Activated B cell treated with CpG ODN at 0.5 μM for 24 hours (primary cell): ENCODE measurements around the gene PRM3. TPM values are rescaled to one million over a fixed set of nuclear protein-coding genes. Genes with fewer than 3 reads are reported as not detected.

ENCODE experiments used
- ATAC-seq: fragments of 200-7000 bp; cut with Tn5 transposase; one replicate; pipeline ENCODE4 v1.10.0; 2021; ENCODE audit warnings: low read depth, mild to moderate bottlenecking, moderate library complexity
- CTCF ChIA-PET: fragments of 350-600 bp; sonication (Branson Sonifier 250); formaldehyde crosslinking; loops from one replicate; lab custom pipeline; 2021; ENCODE audit warnings: antibody characterized with exemption; lab: Charles Lee
- POLR2A ChIA-PET: fragments of 350-600 bp; sonication (Branson Sonifier 250); formaldehyde crosslinking; loops from one replicate; lab custom pipeline; 2021; ENCODE audit warnings: antibody characterized with exemption; lab: Charles Lee
- DNase-seq: peaks from one replicate; pipeline ENCODE4 v3.0.0; 2022
- H3K27ac Mint-ChIP-seq: one replicate; pipeline ENCODE4 v1.8.0; 2020; ENCODE audit warnings: mixed read lengths
- H3K27me3 Mint-ChIP-seq: one replicate; pipeline ENCODE4 v1.8.0; 2021; ENCODE audit warnings: mixed read lengths
- H3K36me3 Mint-ChIP-seq: one replicate; pipeline ENCODE4 v1.8.0; 2021; ENCODE audit warnings: low read depth, mixed read lengths
- H3K4me1 Mint-ChIP-seq: one replicate; pipeline ENCODE4 v1.8.0; 2021; ENCODE audit warnings: mixed read lengths
- H3K4me3 Mint-ChIP-seq: one replicate; pipeline ENCODE4 v1.8.0; 2020; ENCODE audit warnings: mild to moderate bottlenecking, mixed read lengths
- H3K9me3 Mint-ChIP-seq: one replicate; pipeline ENCODE4 v1.8.0; 2020; ENCODE audit warnings: mixed read lengths
- intact Hi-C: fragments of 100-400 bp; cut with micrococcal nuclease; formaldehyde crosslinking; loops from one replicate; pipeline ENCODE4 v1.15.1; 2024
- total RNA-seq: library from RNA; stranded (reverse); gene quantifications from 2 replicates; pipeline ENCODE4 v1.2.3, GENCODE V29; 2022
- TF ChIP-seq, protein P1 (sequence below): fragments of 200-600 bp; IDR thresholded peaks from one replicate; pipeline ENCODE4 v1.8.0; 2022; ENCODE audit warnings: antibody characterized with exemption, mild to moderate bottlenecking

PRM3 gene
- total RNA-seq, 1 donor from 2014 or later: not detected

DNA sequence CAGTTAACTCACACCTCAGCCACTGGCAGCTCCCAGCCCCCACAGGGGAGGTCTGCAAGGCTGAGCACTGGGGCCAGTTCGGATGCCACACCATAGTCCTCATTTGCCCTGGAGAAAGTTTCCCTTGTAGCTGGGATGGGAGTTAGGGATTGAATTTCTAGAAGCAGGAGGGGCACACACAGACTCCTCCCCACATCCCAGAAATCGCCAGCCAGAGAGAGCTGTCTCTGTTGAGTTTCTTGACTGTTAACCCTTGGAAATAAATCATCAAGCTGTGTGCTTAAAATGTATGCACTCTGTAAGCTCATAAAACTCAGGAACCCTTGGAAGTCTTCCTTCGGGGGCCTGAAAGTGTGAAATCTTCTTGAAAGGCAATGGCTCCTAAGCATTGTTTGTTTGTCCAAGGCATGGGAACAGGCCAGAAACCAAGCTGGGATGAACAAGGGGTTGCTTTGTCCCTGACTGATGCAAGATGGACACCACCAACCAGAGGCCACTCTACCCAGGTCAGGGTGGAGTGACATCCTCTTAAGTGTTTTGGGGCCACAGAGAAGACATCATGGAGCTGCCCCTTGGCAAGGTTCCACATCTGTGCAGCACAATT lies 394 bp upstream of the PRM3 start:
- ChIA-PET CTCF (no interaction called here), POLR2A (interaction anchor here (0.6 to 1.9 kb wide), 3 partner anchors 52 to 201 kb away, joined by 3 to 5 read pairs (median 4); no protein-coding TSS in a partner anchor)
- H3K27ac Mint-ChIP-seq: no peak overlapping the region
- intact Hi-C loops: no loop called here
- H3K4me1 Mint-ChIP-seq: peaks cover 2% of the 10 kb centered on the region
- no peak for DNase-seq
- H3K9me3 Mint-ChIP-seq: no peaks in the 10 kb centered on the region
- H3K36me3 Mint-ChIP-seq: no peaks in the 10 kb centered on the region
- TF ChIP-seq, protein P1, sequence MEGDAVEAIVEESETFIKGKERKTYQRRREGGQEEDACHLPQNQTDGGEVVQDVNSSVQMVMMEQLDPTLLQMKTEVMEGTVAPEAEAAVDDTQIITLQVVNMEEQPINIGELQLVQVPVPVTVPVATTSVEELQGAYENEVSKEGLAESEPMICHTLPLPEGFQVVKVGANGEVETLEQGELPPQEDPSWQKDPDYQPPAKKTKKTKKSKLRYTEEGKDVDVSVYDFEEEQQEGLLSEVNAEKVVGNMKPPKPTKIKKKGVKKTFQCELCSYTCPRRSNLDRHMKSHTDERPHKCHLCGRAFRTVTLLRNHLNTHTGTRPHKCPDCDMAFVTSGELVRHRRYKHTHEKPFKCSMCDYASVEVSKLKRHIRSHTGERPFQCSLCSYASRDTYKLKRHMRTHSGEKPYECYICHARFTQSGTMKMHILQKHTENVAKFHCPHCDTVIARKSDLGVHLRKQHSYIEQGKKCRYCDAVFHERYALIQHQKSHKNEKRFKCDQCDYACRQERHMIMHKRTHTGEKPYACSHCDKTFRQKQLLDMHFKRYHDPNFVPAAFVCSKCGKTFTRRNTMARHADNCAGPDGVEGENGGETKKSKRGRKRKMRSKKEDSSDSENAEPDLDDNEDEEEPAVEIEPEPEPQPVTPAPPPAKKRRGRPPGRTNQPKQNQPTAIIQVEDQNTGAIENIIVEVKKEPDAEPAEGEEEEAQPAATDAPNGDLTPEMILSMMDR: no peak
- no peak overlapping the region for H3K4me3 Mint-ChIP-seq
- H3K27me3 Mint-ChIP-seq: no peaks in the 10 kb centered on the region
- ATAC-seq: no peak

DNA sequence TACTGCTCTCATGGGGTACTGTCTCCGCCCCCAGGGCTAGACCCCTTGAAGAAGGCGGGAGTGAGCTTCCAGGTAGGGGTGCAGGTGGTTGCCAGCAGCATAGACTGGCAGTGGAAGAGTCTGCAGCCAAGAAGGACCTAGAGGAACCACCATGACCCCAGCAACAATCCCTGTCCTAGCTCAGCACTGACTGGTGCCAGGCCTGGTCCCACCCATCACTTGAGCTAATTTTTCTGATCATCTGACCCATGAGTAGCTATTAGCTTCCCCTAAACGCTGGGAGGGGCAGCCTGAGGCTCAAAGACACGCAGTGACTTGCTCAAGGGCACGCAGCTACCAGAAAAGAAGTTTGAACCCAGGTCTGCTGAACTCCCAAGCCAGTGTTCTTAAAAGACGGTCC lies 945 bp downstream of the PRM3 start:
- no peaks in the 10 kb centered on the region for H3K27me3 Mint-ChIP-seq
- POLR2A ChIA-PET: interaction anchor here (0.6 to 0.9 kb wide), 2 partner anchors 20 to 24 kb away, joined by 3 to 9 read pairs; no protein-coding TSS in a partner anchor
- no peaks in the 10 kb centered on the region for H3K36me3 Mint-ChIP-seq
- intact Hi-C loops: no loop called here
- no peaks in the 10 kb centered on the region for H3K4me1 Mint-ChIP-seq
- no peak for ATAC-seq
- no peak for DNase-seq
- H3K27ac Mint-ChIP-seq: no peak overlapping the region
- H3K9me3 Mint-ChIP-seq: no peaks in the 10 kb centered on the region
- H3K4me3 Mint-ChIP-seq: no peak overlapping the region
- TF ChIP-seq, protein P1: no peak
- CTCF ChIA-PET: interaction anchor here (1.1 kb wide), 1 partner anchor 9 kb away, joined by 3 read pairs; no protein-coding TSS in a partner anchor

DNA sequence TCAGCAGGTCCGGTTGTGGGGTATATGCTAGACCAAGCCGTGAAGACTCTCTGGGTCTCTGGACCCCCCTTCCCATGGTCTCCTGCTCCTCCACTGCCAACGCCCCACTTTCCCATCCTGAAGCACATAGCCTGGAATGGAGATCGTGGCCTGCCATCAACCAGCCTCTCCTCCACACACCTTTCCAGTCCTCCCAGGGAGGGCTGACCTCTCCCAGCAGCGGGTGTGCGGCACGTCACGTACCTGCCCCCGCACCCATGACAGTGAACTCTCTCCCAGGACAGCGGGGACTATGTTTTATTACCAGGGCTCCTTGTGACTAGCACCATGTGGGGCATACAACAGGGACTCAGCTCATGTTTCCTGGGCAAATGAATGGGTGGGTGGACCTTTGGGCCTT lies 1.8 kb downstream of the PRM3 start:
- POLR2A ChIA-PET: interaction anchor here (0.6 to 1.1 kb wide), 2 partner anchors 14 to 20 kb away, joined by 3 to 5 read pairs; no protein-coding TSS in a partner anchor

DNA sequence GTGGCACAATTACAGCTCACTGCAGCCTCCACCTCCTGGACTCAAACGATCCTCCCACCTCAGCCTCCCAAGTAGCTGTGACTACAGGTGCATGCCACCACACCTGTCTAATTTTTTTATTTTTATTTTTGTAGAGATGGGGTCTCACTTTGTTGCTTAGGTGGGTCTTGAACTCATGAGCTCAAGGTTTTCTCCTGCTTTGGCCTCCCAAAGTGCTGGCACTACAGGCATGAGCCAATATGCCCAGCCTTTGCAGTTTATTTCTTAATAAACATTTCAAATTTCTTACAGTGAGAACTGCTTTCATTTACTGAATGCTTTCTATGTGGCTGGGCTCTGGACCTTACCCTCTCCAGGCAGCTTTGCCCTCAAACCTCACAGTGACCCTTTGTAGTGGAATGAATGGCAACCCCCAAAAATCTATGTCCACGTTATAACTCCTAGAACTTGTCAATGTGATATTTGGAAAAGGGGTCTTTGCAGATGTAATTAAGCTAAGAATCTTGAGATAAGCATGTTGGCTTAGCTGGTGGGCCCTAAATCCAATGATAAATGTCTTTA lies 2.7 kb downstream of the PRM3 start:
- Mint-ChIP-seq H3K9me3 (no peaks in the 10 kb centered on the region), H3K36me3 (no peaks in the 10 kb centered on the region), H3K4me3 (no peak overlapping the region), H3K27ac (no peak overlapping the region), H3K4me1 (no peaks in the 10 kb centered on the region), H3K27me3 (no peaks in the 10 kb centered on the region)
- ATAC-seq (no peak), DNase-seq (no peak)
- POLR2A ChIA-PET: interaction anchor here (1.1 to 1.3 kb wide), 2 partner anchors 15 to 19 kb away, joined by 3 to 5 read pairs; partner anchors contain the start of gene SOCS1
- intact Hi-C loops: no loop called here
- CTCF ChIA-PET: no interaction called here
- TF ChIP-seq, protein P1: no peak

More for the DNA sequence above, 1.8 kb downstream of the PRM3 start:
- TF ChIP-seq, protein P1: no peak
- Mint-ChIP-seq H3K36me3 (no peaks in the 10 kb centered on the region), H3K4me3 (no peak overlapping the region), H3K9me3 (no peaks in the 10 kb centered on the region), H3K27ac (no peak overlapping the region), H3K27me3 (no peaks in the 10 kb centered on the region), H3K4me1 (no peaks in the 10 kb centered on the region)
- DNase-seq: no peak
- intact Hi-C loops: no loop called here
- no peak for ATAC-seq
- CTCF ChIA-PET: no interaction called here

DNA sequence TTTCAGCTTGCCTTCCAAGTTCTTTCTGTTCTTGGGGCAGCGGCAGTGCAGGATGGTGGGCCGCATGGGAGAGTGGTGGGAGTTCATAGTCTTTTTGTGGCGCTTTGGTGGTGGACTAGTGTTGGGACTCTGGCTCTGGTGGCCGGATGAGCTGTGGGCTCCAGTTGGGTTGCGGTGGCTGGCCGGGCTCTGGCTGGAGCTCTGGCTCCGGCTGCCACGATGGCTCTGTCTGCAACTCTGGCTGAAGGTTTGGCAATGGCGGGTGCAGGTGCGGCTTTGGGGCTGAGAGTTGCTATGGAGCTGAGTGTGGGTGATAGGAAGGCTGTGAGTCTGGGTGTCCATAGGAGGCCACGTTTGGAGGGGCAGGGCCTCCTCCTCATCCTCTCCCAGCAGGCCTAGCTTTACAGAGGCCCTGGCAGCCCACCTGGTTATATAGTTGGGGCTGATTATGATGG lies 4.5 kb downstream of the PRM3 start, which contains the start of gene TNP2:
TSS of gene TNP2 (minus strand) at position 405 of the 455 bp plus-strand sequence. CDS start at position 342, 63 bp downstream.
- Mint-ChIP-seq H3K4me1 (peaks cover 8% of the 10 kb centered on the region), H3K9me3 (no peaks in the 10 kb centered on the region), H3K36me3 (no peaks in the 10 kb centered on the region), H3K4me3 (no peak within 1 kb of the TSS), H3K27me3 (no peaks in the 10 kb centered on the region), H3K27ac (no peak within 1 kb of the TSS)
- ChIA-PET POLR2A (no interaction called here), CTCF (interaction anchor here (1.7 kb wide), 1 partner anchor 11 kb away, joined by 8 read pairs; no protein-coding TSS in a partner anchor)
- intact Hi-C loops: no loop called here
- ATAC-seq: no peak
- TF ChIP-seq, protein P1: no peak
- DNase-seq: no peak
